NB4 (cell line): Measurements from ENCODE around the gene COL4A4.

ENCODE experiments used
- DNase-seq: peaks from one replicate; pipeline ENCODE4 v3.0.0; 2010; ENCODE audit warnings: low read depth
- H3K4me3 ChIP-seq: one replicate; pipeline ENCODE4 v1.5.1; 2011; ENCODE audit warnings: mild to moderate bottlenecking, low read depth, low read length, moderate library complexity
- CTCF ChIP-seq: IDR thresholded peaks from one replicate; pipeline ENCODE4 v1.5.1; 2012; ENCODE audit warnings: low read depth, low read length
- MAX ChIP-seq: IDR thresholded peaks from 2 replicates; pipeline ENCODE4 v1.6.1; 2011; ENCODE audit warnings: low read depth, low read length
- MYC ChIP-seq: IDR thresholded peaks from 2 replicates; pipeline ENCODE4 v1.6.1; 2011; ENCODE audit warnings: low read depth, low read length
- POLR2A ChIP-seq: IDR thresholded peaks from 2 replicates; pipeline ENCODE4 v1.6.1; 2011; ENCODE audit warnings: mild to moderate bottlenecking; ENCODE audit not compliant: insufficient read length; ENCODE audit errors: extremely low read depth

Gene COL4A4

DNA sequence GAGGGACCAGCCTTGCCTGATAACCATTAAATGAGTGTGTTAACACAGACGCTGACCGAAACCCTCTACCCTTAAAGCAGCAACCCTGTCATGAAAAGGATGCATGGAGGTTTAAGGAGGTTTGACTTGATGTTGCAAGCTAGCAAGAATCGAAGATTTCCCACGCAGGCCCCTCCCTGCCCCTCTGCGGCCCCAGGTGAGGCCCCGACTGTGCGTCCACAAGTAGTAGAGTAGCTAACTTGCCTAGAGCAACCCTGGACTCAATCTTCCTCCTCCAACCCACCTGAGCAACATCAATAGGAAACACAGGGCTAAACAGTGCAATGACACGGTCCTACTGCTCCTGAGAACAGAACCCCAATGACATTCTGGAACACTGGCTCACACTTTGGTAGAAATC, 150.1 kb downstream of the COL4A4 start:
- H3K4me3 ChIP-seq: no peak overlapping the region
- DNase-seq: no peak
- TF ChIP-seq MAX (no peak), POLR2A (no peak)

DNA sequence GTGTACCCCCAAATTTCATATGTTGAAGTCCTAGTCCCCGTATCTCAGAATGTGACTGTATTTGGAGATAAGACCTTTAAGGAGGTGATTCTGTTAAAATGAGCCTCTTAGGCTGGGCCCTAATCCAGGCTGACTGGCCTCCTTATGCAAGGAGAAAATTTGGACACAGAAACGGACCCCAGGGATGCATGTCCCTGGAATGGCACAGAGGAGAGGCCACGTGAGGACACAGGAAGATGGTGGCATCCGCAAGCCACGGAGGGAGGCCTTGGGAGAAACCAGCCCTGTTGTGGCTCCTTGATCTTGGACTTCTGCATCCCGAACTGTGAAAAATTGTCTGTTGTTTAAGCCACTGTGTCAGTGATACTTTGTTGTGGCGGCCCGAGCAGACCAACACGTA, 150.7 kb downstream of the COL4A4 start:
- DNase-seq: no peak
- TF ChIP-seq MAX (no peak), MYC (no peak), CTCF (no peak), POLR2A (no peak)
- H3K4me3 ChIP-seq: no peak overlapping the region

- H3K4me3 ChIP-seq: no peak overlapping the region
- TF ChIP-seq MAX: no peak
- DNase-seq: no peak
Observed at GRCh38 chr2:227010433-227010832, 153.6 kb downstream of the COL4A4 start.

GRCh38 chr2:227007940-227008339, 156.1 kb downstream of the COL4A4 start:
- no peak overlapping the region for H3K4me3 ChIP-seq
- DNase-seq: no peak
- TF ChIP-seq MAX: no peak
- no peak for TF ChIP-seq MYC
- no peak for TF ChIP-seq CTCF
- no peak for TF ChIP-seq POLR2A

DNA sequence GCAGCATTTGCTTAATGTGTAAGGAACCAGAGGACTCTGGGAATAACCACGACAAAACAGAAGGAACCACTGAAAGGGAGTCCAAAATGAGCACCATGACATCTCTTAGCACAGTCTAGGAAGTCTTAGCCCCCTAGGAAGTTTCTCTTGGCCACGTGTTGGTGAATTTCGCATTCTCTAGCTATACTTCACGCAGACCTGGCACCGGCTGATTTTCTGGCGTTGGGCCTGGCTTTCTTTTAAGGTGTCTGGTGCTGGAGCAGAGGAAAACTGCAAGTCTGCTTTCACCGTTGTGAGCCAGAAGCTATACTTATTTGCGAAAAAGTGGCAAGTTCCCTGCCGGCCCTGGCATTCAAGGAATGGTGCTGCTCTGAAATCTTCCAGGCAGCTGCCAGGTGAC, 156.9 kb downstream of the COL4A4 start:
- no peak for DNase-seq
- H3K4me3 ChIP-seq: no peak overlapping the region
- TF ChIP-seq MAX (no peak), CTCF (no peak), MYC (no peak), POLR2A (no peak)

DNA sequence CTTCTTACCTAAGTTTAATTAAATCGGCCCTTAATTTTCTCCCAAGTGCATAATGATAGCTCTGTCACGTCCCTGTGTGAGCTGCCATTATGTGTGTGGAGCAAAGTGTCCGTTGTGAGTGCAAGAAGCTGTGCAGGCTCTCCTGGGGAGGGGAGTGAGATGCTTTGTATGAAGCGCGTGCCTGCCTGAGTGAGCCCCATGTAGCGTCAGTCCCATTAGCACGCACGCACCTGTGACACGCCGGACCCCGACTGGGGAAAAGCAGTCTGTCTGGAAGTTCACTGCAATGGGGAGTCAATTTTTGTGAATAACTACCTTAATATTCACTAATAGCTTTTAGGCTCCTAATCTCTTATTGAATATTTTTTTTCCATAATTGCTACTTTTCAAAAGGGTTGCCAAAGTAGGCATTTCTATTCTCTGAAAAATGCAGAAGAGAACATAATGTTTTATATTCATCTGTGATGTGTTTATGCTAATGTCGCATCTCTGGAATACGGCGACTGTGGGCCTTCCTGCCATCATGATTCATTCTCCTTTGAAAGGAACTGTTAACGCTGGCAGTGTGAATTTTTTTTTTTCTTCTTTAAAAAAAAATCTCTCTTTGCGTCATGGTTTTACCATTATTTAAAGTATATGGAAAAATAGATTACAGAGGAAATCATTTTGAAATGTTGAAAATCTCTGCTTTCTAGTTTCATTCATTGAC, 157.7 kb downstream of the COL4A4 start:
- TF ChIP-seq MYC (no peak), POLR2A (no peak), CTCF (no peak), MAX (no peak)
- no peak overlapping the region for H3K4me3 ChIP-seq
- no peak for DNase-seq

DNA sequence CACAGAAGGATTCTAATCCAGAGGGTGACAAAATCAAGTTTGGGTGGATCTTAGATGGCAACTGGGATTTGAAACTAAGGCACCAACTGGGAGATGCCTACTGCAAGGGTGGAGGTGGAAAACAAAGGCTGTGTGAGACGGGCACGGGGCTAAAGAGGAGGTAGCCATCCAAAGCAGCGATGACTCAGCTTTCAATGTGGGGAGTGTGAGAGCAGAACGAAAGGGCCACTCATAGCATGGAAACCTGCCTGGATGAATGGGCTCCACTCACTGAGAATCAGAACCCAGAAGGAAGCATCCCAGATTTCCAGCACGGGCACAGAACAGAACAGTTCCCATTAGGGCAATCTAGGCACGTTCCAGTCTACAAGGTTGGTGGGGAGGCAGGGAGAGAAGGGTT, 159.5 kb downstream of the COL4A4 start:
- DNase-seq: no peak
- H3K4me3 ChIP-seq: no peak overlapping the region
- no peak for TF ChIP-seq MAX
- no peak for TF ChIP-seq CTCF
- TF ChIP-seq MYC: no peak
- no peak for TF ChIP-seq POLR2A
